ES-I3 (cell line): ENCODE results near the gene CBFA2T2.

ENCODE experiments used
- H3K36me3 ChIP-seq: 2 replicates; pipeline ENCODE4 v1.6.1; 2013; ENCODE audit warnings: mild to moderate bottlenecking, low read length, control low read depth, moderate library complexity; ENCODE audit not compliant: insufficient read depth
- H3K4me1 ChIP-seq: 2 replicates; pipeline ENCODE4 v1.6.1; 2013; ENCODE audit warnings: mild to moderate bottlenecking, control low read depth, low read length; ENCODE audit not compliant: insufficient read depth
- H3K9ac ChIP-seq: 2 replicates; pipeline ENCODE4 v1.6.1; 2013; ENCODE audit warnings: low read depth, mild to moderate bottlenecking, low read length, moderate library complexity
- H3K9me3 ChIP-seq: 2 replicates; pipeline ENCODE4 v1.6.1; 2013; ENCODE audit warnings: mild to moderate bottlenecking, low read length, moderate library complexity; ENCODE audit not compliant: control insufficient read depth, insufficient read depth

The CBFA2T2 gene

GRCh38 chr20:33539129-33539528 is 49.2 kb downstream of the CBFA2T2 start:
- Histone ChIP-seq H3K9me3 (peaks cover 6% of the 10 kb centered on the region; the same call in 1 of the 2 replicates), H3K36me3 (no peaks in the 10 kb centered on the region), H3K9ac (no peak overlapping the region), H3K4me1 (no peaks in the 10 kb centered on the region)

GRCh38 chr20:33540427-33540826 is 50.5 kb downstream of the CBFA2T2 start:
- peaks cover 6% of the 10 kb centered on the region; the same call in 1 of the 2 replicates for H3K9me3 ChIP-seq
- no peak overlapping the region for H3K9ac ChIP-seq

GRCh38 chr20:33541074-33541473 is 51.2 kb downstream of the CBFA2T2 start:
- Histone ChIP-seq H3K36me3 (no peaks in the 10 kb centered on the region), H3K9me3 (peaks cover 6% of the 10 kb centered on the region; the same call in 1 of the 2 replicates), H3K4me1 (no peaks in the 10 kb centered on the region), H3K9ac (no peak overlapping the region)

More at GRCh38 chr20:33540427-33540826, 50.5 kb downstream of the CBFA2T2 start:
- Histone ChIP-seq H3K4me1 (no peaks in the 10 kb centered on the region), H3K36me3 (no peaks in the 10 kb centered on the region)

GRCh38 chr20:33541797-33542196 is 51.9 kb downstream of the CBFA2T2 start:
- Histone ChIP-seq H3K4me1 (no peaks in the 10 kb centered on the region), H3K9me3 (peaks cover 6% of the 10 kb centered on the region; the same call in 1 of the 2 replicates), H3K36me3 (no peaks in the 10 kb centered on the region), H3K9ac (no peak overlapping the region)

DNA sequence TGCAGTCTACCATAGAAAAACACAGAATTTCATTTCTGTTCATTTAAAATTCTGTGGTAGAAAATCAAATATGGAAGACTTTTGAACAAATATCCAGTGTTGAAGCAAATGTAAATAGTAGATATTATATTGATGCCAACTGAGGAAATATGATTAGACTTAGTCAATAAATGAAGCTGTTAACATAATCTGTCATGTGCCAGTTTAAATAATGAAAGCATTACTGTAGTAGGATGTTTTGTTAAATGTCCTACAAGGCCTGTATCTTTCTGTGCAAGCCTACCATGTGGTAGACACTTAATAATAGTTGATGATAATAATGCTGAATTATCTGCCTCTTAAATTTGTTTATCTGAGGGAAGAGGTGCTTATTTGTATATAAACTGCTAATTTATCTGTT is 55.9 kb downstream of the CBFA2T2 start:
- H3K9me3 ChIP-seq = no peaks in the 10 kb centered on the region
- H3K9ac ChIP-seq = no peak overlapping the region
- H3K36me3 ChIP-seq = no peaks in the 10 kb centered on the region
- no peaks in the 10 kb centered on the region for H3K4me1 ChIP-seq

- no peak overlapping the region for H3K9ac ChIP-seq
- no peaks in the 10 kb centered on the region for H3K4me1 ChIP-seq
- no peaks in the 10 kb centered on the region for H3K9me3 ChIP-seq
- no peaks in the 10 kb centered on the region for H3K36me3 ChIP-seq
Measured at GRCh38 chr20:33549229-33549999, 59.5 kb downstream of the CBFA2T2 start.

DNA sequence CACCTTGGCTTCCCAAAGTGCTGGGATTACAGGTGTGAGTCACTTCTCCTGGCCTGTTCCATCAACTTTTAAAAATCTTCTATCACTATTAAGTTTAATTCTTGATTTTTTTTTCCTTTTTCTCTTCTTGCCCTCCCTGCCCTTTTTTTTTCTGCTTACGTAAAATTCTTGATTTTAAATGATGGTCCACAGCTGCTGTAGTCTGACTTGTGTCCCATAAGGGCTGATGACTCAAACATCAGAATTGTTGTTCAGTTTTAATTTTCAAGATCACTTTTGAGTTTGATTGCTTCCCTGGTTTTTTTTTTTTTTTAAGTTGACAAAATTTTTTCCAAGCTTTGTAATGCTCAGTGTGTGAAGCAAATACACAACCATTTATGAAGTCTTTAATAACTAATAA is 61.9 kb downstream of the CBFA2T2 start:
- no peak overlapping the region for H3K9ac ChIP-seq
- no peaks in the 10 kb centered on the region; the same call in 1 of the 2 replicates for H3K36me3 ChIP-seq
- no peaks in the 10 kb centered on the region for H3K9me3 ChIP-seq
- H3K4me1 ChIP-seq = 0 out of 2 replicates have a peak, but pooled peaks cover 3% of the 10 kb centered on the region

DNA sequence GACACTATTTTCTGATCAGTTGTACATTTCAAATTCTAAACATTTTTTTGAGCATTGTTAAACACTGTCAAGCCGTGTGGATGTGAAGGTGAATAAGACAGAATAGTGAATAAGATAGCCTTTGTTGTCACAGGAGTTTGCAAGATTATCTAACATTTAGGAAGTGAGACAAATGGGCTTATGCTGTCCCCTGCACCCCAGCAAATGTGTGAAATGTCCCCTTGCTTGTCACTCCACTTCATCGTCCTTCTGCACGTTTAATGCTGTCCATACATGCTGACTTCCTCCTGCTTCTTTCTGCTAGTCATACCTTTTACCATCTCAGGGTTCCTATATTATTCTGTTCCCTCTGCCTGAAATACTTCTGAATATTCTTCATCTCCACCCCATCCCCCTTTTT is 62.6 kb downstream of the CBFA2T2 start:
- 0 out of 2 replicates have a peak, but pooled peaks cover 3% of the 10 kb centered on the region for H3K4me1 ChIP-seq
- H3K9ac ChIP-seq = no peak overlapping the region
- no peaks in the 10 kb centered on the region; the same call in 1 of the 2 replicates for H3K36me3 ChIP-seq
- no peaks in the 10 kb centered on the region for H3K9me3 ChIP-seq

DNA sequence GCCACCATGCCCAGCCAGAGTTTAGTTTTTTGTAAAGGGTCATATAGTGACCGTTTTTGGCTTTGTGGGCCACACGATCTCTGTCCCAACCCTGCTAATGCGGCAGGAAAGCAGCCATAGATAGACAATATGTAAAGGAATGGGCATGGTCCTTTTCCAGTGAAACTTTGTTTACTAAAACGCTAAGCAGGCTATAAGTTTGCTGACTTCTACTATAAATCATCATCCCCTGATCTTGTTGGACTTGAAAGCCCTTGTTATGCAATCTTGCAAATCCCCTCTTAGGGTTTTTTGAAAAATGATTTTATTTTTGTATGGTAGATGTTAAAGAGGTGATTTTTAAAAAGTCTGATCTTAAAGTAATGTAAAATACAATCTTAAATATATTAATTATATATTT is 63.6 kb downstream of the CBFA2T2 start:
- Histone ChIP-seq H3K36me3 (no peaks in the 10 kb centered on the region; the same call in 1 of the 2 replicates), H3K9ac (no peak overlapping the region), H3K9me3 (no peaks in the 10 kb centered on the region)

DNA sequence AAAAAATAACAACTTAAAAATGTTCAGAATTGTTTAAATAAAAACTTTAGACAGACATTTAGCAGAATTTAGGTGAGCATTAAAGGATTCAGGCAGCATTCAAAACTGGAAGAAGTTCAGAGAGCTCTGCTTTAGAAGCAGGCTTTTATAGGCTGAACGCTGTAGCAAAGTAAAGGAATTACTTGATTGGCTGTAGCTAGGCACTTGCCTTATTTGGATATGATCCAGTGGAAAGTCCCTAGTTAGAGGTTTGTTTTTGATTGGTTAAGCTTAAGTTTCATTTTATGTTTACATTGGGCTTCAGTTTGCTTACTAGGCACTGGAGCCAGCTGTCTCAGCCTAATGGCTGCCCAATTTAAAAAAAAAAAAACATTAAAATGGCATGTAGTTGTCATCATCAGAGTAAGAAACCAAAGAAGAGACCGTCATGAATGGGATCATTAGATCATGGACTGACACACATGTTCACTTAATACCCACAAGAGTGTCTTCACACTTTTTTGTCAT is 65.1 kb downstream of the CBFA2T2 start:
- Histone ChIP-seq H3K9ac (no peak overlapping the region), H3K9me3 (no peaks in the 10 kb centered on the region), H3K36me3 (no peaks in the 10 kb centered on the region; the same call in 1 of the 2 replicates), H3K4me1 (0 out of 2 replicates have a peak, but pooled peaks cover 3% of the 10 kb centered on the region)

More for the DNA sequence above, 63.6 kb downstream of the CBFA2T2 start:
- H3K4me1 ChIP-seq = 0 out of 2 replicates have a peak, but pooled peaks cover 3% of the 10 kb centered on the region

- Histone ChIP-seq H3K36me3 (no peaks in the 10 kb centered on the region; the same call in 1 of the 2 replicates), H3K4me1 (0 out of 2 replicates have a peak, but pooled peaks cover 3% of the 10 kb centered on the region), H3K9ac (no peak overlapping the region)
Measured at GRCh38 chr20:33555755-33556154, 65.9 kb downstream of the CBFA2T2 start.

DNA sequence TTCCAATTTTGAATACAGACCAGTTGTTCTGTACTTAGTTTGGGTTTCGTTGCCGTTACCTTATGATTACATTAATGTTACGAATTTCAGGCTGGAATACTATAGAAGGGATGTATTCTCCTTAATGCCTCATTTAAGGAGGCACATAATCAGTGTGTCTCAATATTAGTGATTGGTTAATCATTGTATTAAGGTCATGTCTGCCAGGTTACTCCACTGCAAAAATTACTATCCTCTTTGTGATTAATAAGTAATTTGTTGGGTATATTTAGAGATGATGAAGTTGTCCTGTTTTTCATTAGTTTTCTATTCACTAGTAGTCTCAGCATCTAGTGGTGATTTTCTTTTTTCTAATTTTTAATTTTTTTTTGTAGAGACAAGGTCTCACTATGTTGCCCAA is 66.3 kb downstream of the CBFA2T2 start:
- Histone ChIP-seq H3K4me1 (0 out of 2 replicates have a peak, but pooled peaks cover 3% of the 10 kb centered on the region), H3K9ac (no peak overlapping the region), H3K9me3 (no peaks in the 10 kb centered on the region), H3K36me3 (no peaks in the 10 kb centered on the region; the same call in 1 of the 2 replicates)

More at GRCh38 chr20:33555755-33556154, 65.9 kb downstream of the CBFA2T2 start:
- no peaks in the 10 kb centered on the region for H3K9me3 ChIP-seq

- H3K36me3 ChIP-seq = no peaks in the 10 kb centered on the region; the same call in 1 of the 2 replicates
- H3K9ac ChIP-seq = no peak overlapping the region
- H3K4me1 ChIP-seq = peaks cover 3% of the 10 kb centered on the region; the same call in 1 of the 2 replicates
- H3K9me3 ChIP-seq = no peaks in the 10 kb centered on the region
Measured at GRCh38 chr20:33558348-33559144, 68.7 kb downstream of the CBFA2T2 start.

GRCh38 chr20:33559212-33559611 is 69.3 kb downstream of the CBFA2T2 start:
- H3K36me3 ChIP-seq = no peaks in the 10 kb centered on the region; the same call in 1 of the 2 replicates
- peaks cover 3% of the 10 kb centered on the region; the same call in 1 of the 2 replicates for H3K4me1 ChIP-seq
- H3K9me3 ChIP-seq = no peaks in the 10 kb centered on the region
- H3K9ac ChIP-seq = no peak overlapping the region
